HEK293 (cell line): ENCODE results near the gene ARL16.

ENCODE experiments used
- BCL11A ChIP-seq: fragments of 450-650 bp; formaldehyde crosslinking; IDR thresholded peaks from 2 replicates; pipeline ENCODE4 v1.5.1; 2016; ENCODE audit warnings: low read depth, missing biosample characterization, missing genetic modification characterization
- BCL6B ChIP-seq: fragments of 450-650 bp; formaldehyde crosslinking; IDR thresholded peaks from 2 replicates; pipeline ENCODE4 v1.5.1; 2017; ENCODE audit warnings: missing biosample characterization, missing genetic modification characterization
- CTCF ChIP-seq: fragments of 450-650 bp; formaldehyde crosslinking; IDR thresholded peaks from 2 replicates; pipeline ENCODE4 v1.5.1; 2016; ENCODE audit warnings: missing biosample characterization, missing genetic modification characterization
- SETDB1 ChIP-seq: IDR thresholded peaks from one replicate; pipeline ENCODE4 v1.6.1; 2017; ENCODE audit warnings: mild to moderate bottlenecking, low read length, moderate library complexity, mixed read lengths; ENCODE audit not compliant: insufficient read length
- TSHZ1 ChIP-seq: fragments of 450-650 bp; formaldehyde crosslinking; IDR thresholded peaks from 2 replicates; pipeline ENCODE4 v1.5.1; 2016; ENCODE audit warnings: missing biosample characterization, missing genetic modification characterization, borderline replicate concordance
- ZBTB20 ChIP-seq: fragments of 450-650 bp; formaldehyde crosslinking; IDR thresholded peaks from 2 replicates; pipeline ENCODE4 v1.5.1; 2016; ENCODE audit warnings: missing biosample characterization, missing genetic modification characterization
- ZBTB49 ChIP-seq: fragments of 450-650 bp; formaldehyde crosslinking; IDR thresholded peaks from 2 replicates; pipeline ENCODE4 v1.5.1; 2016; ENCODE audit warnings: missing biosample characterization, missing genetic modification characterization, low read depth
- ZNF148 ChIP-seq: fragments of 450-650 bp; formaldehyde crosslinking; IDR thresholded peaks from 2 replicates; pipeline ENCODE4 v1.5.0; 2017; ENCODE audit warnings: missing biosample characterization, missing genetic modification characterization, borderline replicate concordance
- ZNF274 ChIP-seq, 2 experiments: fragments of 200-500 bp in 1 of 2; fragments of 450-650 bp in 1 of 2; sonication (Bioruptor generic) in 1 of 2; formaldehyde crosslinking in 1 of 2; IDR thresholded peaks; 2 replicates each; pipeline versions ENCODE4 v1.5.1 to v1.6.1; 2014 to 2016; ENCODE audit warnings: borderline replicate concordance in 1 of 2, inconsistent platforms in 1 of 2, low read length in 1 of 2, missing biosample characterization in 1 of 2, missing genetic modification characterization in 1 of 2
- ZNF394 ChIP-seq: fragments of 450-650 bp; formaldehyde crosslinking; IDR thresholded peaks from 2 replicates; pipeline ENCODE4 v1.5.1; 2016; ENCODE audit warnings: missing biosample characterization, missing genetic modification characterization, mild to moderate bottlenecking, moderate library complexity, borderline replicate concordance
- ZNF473 ChIP-seq: fragments of 450-650 bp; formaldehyde crosslinking; IDR thresholded peaks from 2 replicates; pipeline ENCODE4 v1.5.1; 2017; ENCODE audit warnings: missing biosample characterization, missing genetic modification characterization
- ZNF596 ChIP-seq: fragments of 450-650 bp; IDR thresholded peaks from 2 replicates; pipeline ENCODE4 v1.5.0; 2018; ENCODE audit warnings: missing biosample characterization, mild to moderate bottlenecking, missing genetic modification characterization, moderate library complexity
- ZNF621 ChIP-seq: fragments of 450-650 bp; formaldehyde crosslinking; IDR thresholded peaks from 2 replicates; pipeline ENCODE4 v1.5.1; 2017; ENCODE audit warnings: missing biosample characterization, missing genetic modification characterization
- ZNF747 ChIP-seq: fragments of 450-650 bp; formaldehyde crosslinking; IDR thresholded peaks from 2 replicates; pipeline ENCODE4 v1.5.1; 2016; ENCODE audit warnings: missing biosample characterization, missing genetic modification characterization

- no peak for TF ChIP-seq CTCF (tag by site-specific recombination)
- TF ChIP-seq BCL11A (tag by site-specific recombination), result no peak
- no peak for TF ChIP-seq ZBTB20 (tag by site-specific recombination)
- no peak for TF ChIP-seq ZNF394
- TF ChIP-seq ZNF747 (tag by site-specific recombination), result no peak
- no peak for TF ChIP-seq TSHZ1 (tag by site-specific recombination)
- no peak for TF ChIP-seq ZNF274 (IDR thresholded peaks at IDR 0.05; ENCODE audit: low read length)
- no peak for TF ChIP-seq ZNF274 (tag by site-specific recombination; IDR thresholded peaks at IDR 0.05; ENCODE audit: borderline replicate concordance)
- no peak for TF ChIP-seq ZBTB49
- TF ChIP-seq SETDB1, result no peak
- no peak for TF ChIP-seq ZNF473 (tag by site-specific recombination)
- no peak for TF ChIP-seq ZNF621 (tag by site-specific recombination)
- no peak for TF ChIP-seq ZNF148 (tag by site-specific recombination)
- TF ChIP-seq ZNF596 (tag by site-specific recombination), result no peak
- TF ChIP-seq BCL6B, result no peak
Observed at GRCh38 chr17:81660441-81660840, 23.2 kb downstream of the ARL16 start.
